Large intestine (tissue), 12 donors: Measurements from ENCODE around the gene GFRA1. TPM values are rescaled to one million over a fixed set of nuclear protein-coding genes. Genes with fewer than 3 reads are reported as not detected.

Experiments used
- DNase-seq, 2 donors: peaks; one replicate each; pipeline versions ENCODE4 v3.0.0 to v3.0.0-alpha.2; 2013
- H3K27ac ChIP-seq: one replicate; pipeline ENCODE4 v1.5.1; 2013; ENCODE audit warnings: low read length
- H3K27me3 ChIP-seq: 2 replicates; pipeline ENCODE4 v1.6.1; 2013; ENCODE audit warnings: low read length; ENCODE audit not compliant: control insufficient read depth, insufficient read depth
- H3K36me3 ChIP-seq: 2 replicates; pipeline ENCODE4 v1.6.1; 2013; ENCODE audit warnings: low read length; ENCODE audit not compliant: control insufficient read depth, insufficient read depth
- H3K4me1 ChIP-seq: one replicate; pipeline ENCODE4 v1.6.1; 2013; ENCODE audit warnings: low read length; ENCODE audit not compliant: control insufficient read depth, insufficient read depth
- H3K4me3 ChIP-seq: one replicate; pipeline ENCODE4 v1.5.1; 2013; ENCODE audit warnings: low read length
- H3K9me3 ChIP-seq: one replicate; pipeline ENCODE4 v1.6.1; 2013; ENCODE audit warnings: mild to moderate bottlenecking, low read depth, low read length, moderate library complexity; ENCODE audit not compliant: control insufficient read depth
- WGBS: methylation state at CpG from one replicate; pipeline ENCODE4 v1.1.5; 2013; ENCODE audit warnings: low lambda C conversion rate; ENCODE audit not compliant: insufficient coverage; 5-methylcytosine and 5-hydroxymethylcytosine counted together
- long read RNA-seq, 11 donors: transcript quantifications; one replicate each; lab custom pipeline, GENCODE V29; 2026
- polyA plus RNA-seq: library from polyadenylated mRNA; unstranded; fragments of 120-200 nt; gene quantifications from one replicate; pipeline ENCODE4 v1.2.1, GENCODE V29; 2013

The GFRA1 gene
- polyA plus RNA-seq, result 17.4 TPM
- long read RNA-seq, donor 1, result 0 reads
- long read RNA-seq, donor 2, full-length matches to known transcripts, result 3 of 3 reads
- long read RNA-seq, donor 2, partial matches to known transcripts, result 0 of 3 reads
- long read RNA-seq, donor 2, other reads (novel, unspliced or antisense), result 0 of 3 reads
- long read RNA-seq, donor 3, result 0 reads
- long read RNA-seq, donor 4, result 0 reads
- long read RNA-seq, donor 5, full-length matches to known transcripts, result 2 of 2 reads
- long read RNA-seq, donor 5, partial matches to known transcripts, result 0 of 2 reads
- long read RNA-seq, donor 5, other reads (novel, unspliced or antisense), result 0 of 2 reads
- long read RNA-seq, donor 6, full-length matches to known transcripts, result 1 of 1 reads
- long read RNA-seq, donor 6, partial matches to known transcripts, result 0 of 1 reads
- long read RNA-seq, donor 6, other reads (novel, unspliced or antisense), result 0 of 1 reads
- long read RNA-seq, donor 7, full-length matches to known transcripts, result 3 of 3 reads
- long read RNA-seq, donor 7, partial matches to known transcripts, result 0 of 3 reads
- long read RNA-seq, donor 7, other reads (novel, unspliced or antisense), result 0 of 3 reads
- long read RNA-seq, donor 8, result 0 reads
- long read RNA-seq, donor 9, full-length matches to known transcripts, result 2 of 2 reads
- long read RNA-seq, donor 9, partial matches to known transcripts, result 0 of 2 reads
- long read RNA-seq, donor 9, other reads (novel, unspliced or antisense), result 0 of 2 reads
- long read RNA-seq, donor 10, full-length matches to known transcripts, result 2 of 2 reads
- long read RNA-seq, donor 10, partial matches to known transcripts, result 0 of 2 reads
- long read RNA-seq, donor 10, other reads (novel, unspliced or antisense), result 0 of 2 reads
- long read RNA-seq, donor 11, full-length matches to known transcripts, result 4 of 4 reads
- long read RNA-seq, donor 11, partial matches to known transcripts, result 0 of 4 reads
- long read RNA-seq, donor 11, other reads (novel, unspliced or antisense), result 0 of 4 reads

GRCh38 chr10:116272440-116273283 is at the start of gene GFRA1:
GFRA1 (minus strand) TSS chr10:116273206; CDS start chr10:116272029, 1,177 bp downstream.
- Histone ChIP-seq H3K4me1 (peaks cover 9% of the 10 kb centered on the region), H3K36me3 (no peaks in the 10 kb centered on the region), H3K9me3 (peaks cover 4% of the 10 kb centered on the region), H3K27ac (peak within 1 kb of the TSS; percentile 41), H3K27me3 (peaks cover 67% of the 10 kb centered on the region), H3K4me3 (peak within 1 kb of the TSS; percentile 53)
- peak in 1 of 2 donors; percentile 17 for DNase-seq
- WGBS, result no CpG with 5 or more reads among the region's 72 CpGs

DNA sequence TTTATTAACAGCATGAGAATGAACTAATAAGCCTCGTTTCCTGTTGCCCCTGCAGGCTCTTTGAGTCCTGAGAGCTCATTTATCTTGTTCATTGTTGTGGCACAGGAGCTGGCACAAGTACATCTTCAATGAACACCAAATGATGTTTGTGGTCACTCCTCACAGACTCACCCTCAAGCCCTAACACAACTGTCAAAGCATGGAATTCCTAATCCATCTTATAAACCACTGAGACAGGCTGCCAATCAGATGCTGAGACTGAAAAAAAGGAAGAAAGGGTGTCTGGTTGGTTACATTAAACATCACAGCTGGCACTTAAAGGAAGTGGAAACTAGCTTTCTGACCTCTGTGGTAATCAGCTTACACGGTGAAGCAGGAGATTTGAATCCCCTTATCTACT is 43.5 kb upstream of the GFRA1 start:
- no CpG with 5 or more reads among the region's 2 CpGs for WGBS
- H3K36me3 ChIP-seq, result no peaks in the 10 kb centered on the region
- H3K4me3 ChIP-seq, result no peak overlapping the region
- no peaks in the 10 kb centered on the region for H3K4me1 ChIP-seq
- DNase-seq, result no peak
- no peaks in the 10 kb centered on the region for H3K27me3 ChIP-seq
- no peak overlapping the region for H3K27ac ChIP-seq
- no peaks in the 10 kb centered on the region for H3K9me3 ChIP-seq

- Histone ChIP-seq H3K27me3 (no peaks in the 10 kb centered on the region), H3K27ac (no peak overlapping the region), H3K36me3 (no peaks in the 10 kb centered on the region), H3K4me1 (no peaks in the 10 kb centered on the region), H3K9me3 (no peaks in the 10 kb centered on the region), H3K4me3 (no peak overlapping the region)
- WGBS, result 92% methylated on average over 2 of the region's 4 CpGs
- no peak for DNase-seq
Observed at GRCh38 chr10:116312548-116312947, 39.5 kb upstream of the GFRA1 start.

GRCh38 chr10:116311706-116312490 is 38.9 kb upstream of the GFRA1 start:
- WGBS, result no CpG with 5 or more reads among the region's 2 CpGs
- no peak overlapping the region for H3K27ac ChIP-seq
- H3K4me3 ChIP-seq, result no peak overlapping the region
- no peak for DNase-seq
- no peaks in the 10 kb centered on the region for H3K36me3 ChIP-seq
- no peaks in the 10 kb centered on the region for H3K9me3 ChIP-seq
- no peaks in the 10 kb centered on the region for H3K4me1 ChIP-seq
- no peaks in the 10 kb centered on the region for H3K27me3 ChIP-seq

DNA sequence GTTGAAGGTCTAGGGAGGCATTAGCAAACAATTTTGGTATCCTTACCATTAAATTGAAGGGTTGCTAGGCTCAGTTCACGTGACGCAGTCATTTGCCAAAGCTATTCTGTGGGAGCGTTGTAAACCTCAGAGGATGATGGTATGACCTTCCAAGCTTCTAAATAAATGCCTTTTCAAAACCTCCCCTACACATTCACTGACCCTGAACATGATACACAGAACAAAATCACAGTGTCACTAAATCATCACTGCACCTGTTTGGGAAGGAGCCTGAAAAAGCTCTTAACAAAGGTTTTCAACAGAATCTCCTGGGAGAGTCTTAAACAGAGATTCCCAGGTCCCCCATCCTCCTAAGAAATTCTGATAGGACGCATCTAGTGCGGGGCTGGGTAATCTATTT is 38.0 kb upstream of the GFRA1 start:
- DNase-seq, result no peak
- Histone ChIP-seq H3K27ac (no peak overlapping the region), H3K4me1 (no peaks in the 10 kb centered on the region), H3K9me3 (no peaks in the 10 kb centered on the region), H3K36me3 (no peaks in the 10 kb centered on the region), H3K4me3 (no peak overlapping the region), H3K27me3 (no peaks in the 10 kb centered on the region)
- WGBS, result no CpG with 5 or more reads among the region's 5 CpGs

GRCh38 chr10:116307455-116307854 is 34.4 kb upstream of the GFRA1 start:
- Histone ChIP-seq H3K4me1 (no peaks in the 10 kb centered on the region), H3K36me3 (no peaks in the 10 kb centered on the region), H3K27ac (no peak overlapping the region), H3K4me3 (no peak overlapping the region), H3K27me3 (no peaks in the 10 kb centered on the region), H3K9me3 (no peaks in the 10 kb centered on the region)
- DNase-seq, result no peak
- WGBS, result 100% methylated on average over 1 of the region's 4 CpGs

DNA sequence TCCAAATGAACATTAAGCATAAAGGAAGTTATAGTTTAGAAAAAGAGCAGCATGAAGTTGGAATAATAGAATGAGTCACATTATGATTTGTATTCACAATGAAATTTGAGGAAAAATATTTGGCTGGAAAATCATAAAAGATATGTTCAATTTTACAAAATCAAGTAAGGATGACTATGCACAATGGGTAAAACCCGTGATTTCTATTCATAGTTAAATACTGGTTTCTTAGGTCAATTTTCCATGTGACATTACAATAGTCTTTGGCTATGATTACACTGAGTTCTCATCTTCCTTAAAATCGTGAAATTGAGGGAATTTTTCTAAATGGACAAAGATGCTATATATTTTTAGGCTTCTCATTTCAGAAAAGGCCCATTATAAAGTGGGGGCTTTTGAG is 33.8 kb upstream of the GFRA1 start:
- H3K4me3 ChIP-seq, result no peak overlapping the region
- no peak overlapping the region for H3K27ac ChIP-seq
- H3K36me3 ChIP-seq, result no peaks in the 10 kb centered on the region
- no peaks in the 10 kb centered on the region for H3K4me1 ChIP-seq
- WGBS, result 89% methylated on average over 2 of the region's 2 CpGs
- H3K9me3 ChIP-seq, result no peaks in the 10 kb centered on the region
- no peak for DNase-seq
- no peaks in the 10 kb centered on the region for H3K27me3 ChIP-seq

GRCh38 chr10:116304923-116305322 is 31.9 kb upstream of the GFRA1 start:
- no peak for DNase-seq
- WGBS, result 100% methylated on average over 1 of the region's 1 CpG
- Histone ChIP-seq H3K4me1 (no peaks in the 10 kb centered on the region), H3K27ac (no peak overlapping the region), H3K27me3 (no peaks in the 10 kb centered on the region), H3K36me3 (no peaks in the 10 kb centered on the region), H3K4me3 (no peak overlapping the region), H3K9me3 (no peaks in the 10 kb centered on the region)

GRCh38 chr10:116300542-116300941 is 27.5 kb upstream of the GFRA1 start:
- Histone ChIP-seq H3K4me1 (no peaks in the 10 kb centered on the region), H3K9me3 (no peaks in the 10 kb centered on the region), H3K4me3 (no peak overlapping the region), H3K27me3 (no peaks in the 10 kb centered on the region), H3K36me3 (no peaks in the 10 kb centered on the region), H3K27ac (no peak overlapping the region)
- no peak for DNase-seq
- 67% methylated on average over 1 of the region's 1 CpG for WGBS
